Activated naive CD4-positive, alpha-beta T cell (primary cell): ENCODE results near the gene MTFR2.
A peak's percentile ranks its signal among the peaks of the same experiment; 100 is the strongest.
"Not testable (repeated sequence)": the region's sequence is repeated elsewhere in the genome, so short reads cannot be mapped to it uniquely, and the experiment has no call there.

Experiments
- DNase-seq, 4 experiments: peaks; one replicate each; lab custom pipeline; 2025; lab: John Stamatoyannopoulos, UW

The MTFR2 gene

GRCh38 chr6:136235233-136235564, 14.9 kb downstream of the MTFR2 start:
- no peak for DNase-seq

GRCh38 chr6:136232701-136233100, 17.4 kb downstream of the MTFR2 start:
- no peak for DNase-seq

GRCh38 chr6:136230219-136230853, 19.8 kb downstream of the MTFR2 start:
- no peak for DNase-seq

- no peak for DNase-seq
These were observed 21.3 kb downstream of the MTFR2 start for GRCh38 chr6:136228814-136229213.

- no peak for DNase-seq
These were observed 23.3 kb downstream of the MTFR2 start for GRCh38 chr6:136226674-136227377.

- peak; percentile 2 to 32 (median 5) for DNase-seq
These were observed 24.0 kb downstream of the MTFR2 start for GRCh38 chr6:136226027-136226673.

- DNase-seq = no peak
These were observed 24.6 kb downstream of the MTFR2 start for GRCh38 chr6:136225496-136225895.

- not testable (repeated sequence) for DNase-seq
These were observed 25.1 kb downstream of the MTFR2 start for GRCh38 chr6:136224974-136225373.

- DNase-seq = no peak
These were observed 33.4 kb downstream of the MTFR2 start for GRCh38 chr6:136216503-136217401.

GRCh38 chr6:136213853-136214252, 36.3 kb downstream of the MTFR2 start:
- no peak for DNase-seq

- DNase-seq = no peak
These were observed 37.0 kb downstream of the MTFR2 start for GRCh38 chr6:136213012-136213539.

- DNase-seq = no peak
These were observed 37.5 kb downstream of the MTFR2 start for GRCh38 chr6:136212608-136213007.

GRCh38 chr6:136210398-136211165, 39.5 kb downstream of the MTFR2 start:
- DNase-seq = no peak

GRCh38 chr6:136209496-136209895, 40.6 kb downstream of the MTFR2 start:
- no peak for DNase-seq

- no peak for DNase-seq
These were observed 41.3 kb downstream of the MTFR2 start for GRCh38 chr6:136208783-136209182.

- no peak for DNase-seq
These were observed 48.4 kb downstream of the MTFR2 start for GRCh38 chr6:136201732-136202131.

GRCh38 chr6:136192902-136193301, 57.2 kb downstream of the MTFR2 start:
- no peak for DNase-seq

- DNase-seq = no peak
These were observed 58.4 kb downstream of the MTFR2 start for GRCh38 chr6:136191606-136192312.

- DNase-seq = no peak
These were observed 61.0 kb downstream of the MTFR2 start for GRCh38 chr6:136189104-136189503.

- no peak for DNase-seq
These were observed 61.6 kb downstream of the MTFR2 start for GRCh38 chr6:136188486-136188885.

GRCh38 chr6:136186363-136186762, 63.7 kb downstream of the MTFR2 start:
- no peak for DNase-seq
